Superior temporal gyrus (tissue), 1 donor: Measurements from ENCODE around the gene PREX1.

Experiments used
- DNase-seq: peaks from one replicate; pipeline ENCODE4 v3.0.0-alpha.2; 2016; ENCODE audit errors: extremely low spot score

Gene PREX1

DNA sequence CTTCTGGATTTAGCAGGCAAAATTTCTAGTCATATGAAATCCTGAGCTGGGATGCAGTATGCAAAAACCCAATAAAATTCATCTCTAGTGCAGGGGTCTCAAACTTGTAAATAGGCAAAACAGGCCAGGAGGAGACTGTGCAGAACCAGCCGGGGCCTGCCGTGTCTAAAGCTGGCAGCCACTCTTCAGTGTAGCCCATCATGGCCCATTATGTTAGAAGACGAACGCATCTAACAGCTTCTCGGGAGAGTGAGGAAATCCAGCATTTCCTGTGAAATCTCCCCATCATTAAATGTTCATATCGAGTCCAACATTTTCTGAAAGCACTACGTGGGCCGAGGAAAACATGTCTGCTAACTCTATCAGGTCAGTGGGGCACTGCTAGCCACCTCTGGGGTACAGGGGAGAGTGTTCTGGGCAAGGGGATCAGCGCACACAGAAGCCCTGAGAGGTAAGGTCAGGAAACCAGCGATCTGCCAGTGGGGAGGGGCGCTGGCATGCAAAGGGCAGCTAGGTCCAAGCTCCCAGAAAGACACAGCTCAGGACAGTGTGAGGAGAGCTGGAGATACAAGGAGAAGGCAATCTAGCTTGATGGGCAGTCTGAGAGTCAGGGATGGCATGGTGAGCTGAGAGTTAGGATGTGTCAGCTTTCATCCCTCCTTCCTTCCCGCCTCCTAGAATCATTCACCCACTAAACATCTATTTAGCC is 144.2 kb downstream of the PREX1 start:
- DNase-seq = peak; percentile 28

DNA sequence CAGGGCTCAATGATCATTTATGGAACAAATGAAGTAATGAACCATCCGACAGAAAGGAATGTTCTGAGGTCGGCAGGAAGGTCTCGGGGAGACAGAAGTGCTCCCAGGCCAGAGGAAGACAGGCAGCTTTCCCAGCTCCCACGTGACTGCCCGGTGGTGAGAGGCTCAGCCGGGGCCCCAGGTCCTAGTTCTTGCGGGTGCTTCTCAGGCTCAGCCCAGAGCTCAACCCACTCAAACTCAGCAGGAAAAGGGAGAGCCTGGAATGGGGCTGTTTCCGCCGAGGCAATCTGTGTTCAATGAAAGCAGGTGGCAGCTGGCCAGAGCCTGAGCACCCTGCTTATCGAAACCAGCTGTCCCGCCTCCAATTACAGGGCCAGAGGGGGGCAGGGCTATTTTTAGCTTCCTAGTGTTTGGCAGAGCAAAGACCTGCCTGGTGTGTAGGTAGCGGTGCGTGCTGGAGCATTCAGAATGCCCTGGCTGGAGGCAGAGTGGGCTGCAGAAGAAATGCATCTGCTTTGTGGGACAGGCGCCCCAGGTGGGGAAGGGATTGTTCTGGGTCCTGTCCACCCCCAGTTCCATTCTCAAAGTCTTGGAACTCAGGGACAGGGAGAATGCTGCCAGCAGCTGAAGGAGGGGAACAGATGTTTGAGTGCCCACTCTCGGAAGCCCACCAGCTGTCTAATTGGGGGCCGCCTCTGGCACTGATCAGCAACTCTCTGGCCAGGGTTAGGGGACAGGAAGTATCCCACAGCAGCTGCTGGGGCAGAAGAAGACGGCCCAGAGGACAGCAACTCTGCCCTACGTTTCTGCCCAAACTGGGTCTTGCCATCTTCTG is 145.1 kb downstream of the PREX1 start:
- peak; percentile 70 for DNase-seq

DNA sequence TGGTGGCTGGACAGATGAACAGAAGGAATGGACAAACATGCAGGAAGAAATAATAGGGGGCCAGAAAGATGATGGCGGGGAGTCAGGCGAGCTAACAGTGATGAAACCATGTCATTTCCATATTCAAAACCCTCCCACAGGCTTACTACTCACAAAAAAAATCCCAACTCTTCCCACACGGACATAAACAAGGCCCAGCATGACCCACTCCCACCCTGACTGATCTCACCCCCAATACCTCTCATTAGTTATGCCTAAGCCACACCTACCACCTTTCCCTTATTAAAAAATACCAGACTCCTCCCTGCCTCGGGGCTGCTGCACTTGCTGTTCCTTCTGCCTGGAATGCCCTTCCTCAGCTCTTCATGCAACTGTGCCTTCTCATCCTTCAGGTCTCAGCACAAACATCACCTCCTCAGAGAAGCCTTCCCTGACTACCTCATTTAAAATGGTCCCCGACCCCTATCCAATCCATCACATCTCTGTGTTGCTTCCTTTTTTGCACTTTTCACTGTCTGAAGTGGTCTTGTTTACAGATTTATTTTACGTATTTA is 145.8 kb downstream of the PREX1 start:
- DNase-seq = no peak

DNA sequence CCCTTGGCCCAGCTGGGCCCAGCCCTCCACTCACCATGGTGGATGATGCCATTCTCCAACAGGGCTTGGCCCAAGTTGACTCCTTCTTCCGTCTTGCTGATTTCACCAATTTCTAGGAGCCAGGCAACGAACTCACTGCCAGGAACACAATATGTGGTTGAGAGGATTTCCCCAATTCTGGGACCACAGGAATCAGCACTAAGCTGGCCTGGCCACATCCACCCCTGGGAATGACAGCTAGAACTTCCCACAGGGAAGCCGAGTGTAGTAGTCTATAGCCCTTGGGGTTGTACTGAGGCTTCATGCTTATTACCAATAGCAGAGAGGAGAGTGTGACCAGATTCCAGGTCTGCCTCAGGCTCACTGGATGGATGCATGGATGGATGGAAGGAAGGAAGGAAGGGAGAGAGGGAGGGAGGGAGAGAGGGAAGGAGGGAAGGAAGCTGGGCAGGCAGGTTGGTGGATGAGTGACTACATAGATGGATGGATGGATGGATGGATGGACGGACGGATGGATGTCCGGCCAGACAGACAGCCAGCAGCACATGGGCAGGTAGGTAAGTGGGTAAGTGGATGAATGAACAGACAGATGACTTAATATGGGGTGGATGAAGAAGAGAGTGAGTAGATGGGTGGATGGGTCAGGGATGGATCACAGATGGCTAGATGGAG is 146.5 kb downstream of the PREX1 start:
- no peak for DNase-seq

DNA sequence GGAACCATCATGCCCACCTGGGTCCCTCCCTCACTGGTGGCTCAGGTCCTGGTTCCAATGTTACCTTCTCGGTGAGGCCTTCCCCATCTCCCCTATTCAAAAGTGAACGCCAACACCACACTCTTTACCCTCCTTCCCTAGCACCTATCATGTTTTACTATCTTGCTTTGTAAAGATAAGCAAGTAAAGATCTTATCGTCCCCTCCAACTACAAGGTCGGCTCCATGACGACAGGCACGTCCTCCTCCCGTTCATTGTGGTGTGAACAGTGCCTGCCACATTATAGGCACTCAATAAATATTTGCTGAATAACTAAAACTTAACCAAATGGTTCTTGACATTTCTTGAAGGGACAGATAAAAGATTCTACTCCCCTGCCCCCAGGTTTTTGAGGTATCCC is 147.1 kb downstream of the PREX1 start:
- no peak for DNase-seq

DNA sequence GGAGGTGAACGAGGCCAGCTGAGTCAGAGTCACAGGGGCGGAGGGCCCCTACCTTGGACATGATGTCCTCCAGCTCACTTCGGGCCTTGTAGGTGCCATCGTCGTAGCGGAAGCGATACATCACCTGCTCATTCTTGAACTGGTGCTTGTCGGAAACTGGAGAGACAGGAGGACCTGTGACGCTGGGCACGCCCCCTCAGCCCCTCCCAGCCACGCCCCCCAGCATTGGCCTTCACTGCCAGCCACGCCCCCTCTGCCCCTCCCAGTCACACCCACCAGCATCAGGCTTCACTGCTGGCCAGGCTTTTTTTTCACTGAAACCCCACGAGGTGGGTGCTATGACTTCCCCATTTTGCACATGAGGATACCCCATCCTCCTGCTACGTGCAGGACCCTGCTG is 148.2 kb downstream of the PREX1 start:
- DNase-seq = no peak

DNA sequence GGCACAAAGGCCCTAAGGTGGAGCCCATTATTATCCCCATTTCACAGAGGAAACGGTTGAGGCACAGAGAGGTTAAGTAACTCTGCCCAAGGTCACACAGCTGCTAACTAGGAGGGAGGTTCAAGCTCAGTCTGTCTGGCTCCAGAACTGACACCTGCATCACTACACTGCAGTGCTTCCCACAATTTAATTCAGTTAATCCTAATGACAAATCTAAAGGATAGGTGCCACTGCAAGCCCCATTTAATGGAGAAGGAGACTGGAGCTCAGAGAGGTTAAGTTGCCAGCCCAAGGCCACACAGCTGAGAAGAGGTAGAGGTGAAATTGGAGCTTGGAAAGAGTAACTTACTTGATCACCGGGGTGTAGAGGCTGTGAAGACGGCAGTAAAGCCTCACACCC is 148.8 kb downstream of the PREX1 start:
- no peak for DNase-seq

DNA sequence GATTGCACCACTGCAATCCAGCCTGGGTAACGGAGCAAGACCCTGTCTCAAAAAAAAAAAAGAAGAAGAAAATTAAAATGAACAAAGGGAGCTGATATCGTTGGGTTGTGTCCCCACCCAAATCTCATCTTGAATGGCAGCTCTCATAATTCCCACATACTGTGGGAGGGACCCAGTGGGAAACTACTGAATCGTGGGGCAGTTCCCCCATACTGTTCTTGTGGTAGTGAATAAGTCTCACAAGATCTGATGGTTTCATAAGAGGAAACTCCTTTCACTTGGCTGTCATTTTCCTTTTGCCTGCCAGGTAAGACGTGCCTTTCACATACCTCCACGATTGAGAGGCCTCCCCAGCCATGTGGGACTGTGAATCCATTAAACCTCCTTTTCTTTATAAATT is 149.4 kb downstream of the PREX1 start:
- DNase-seq = no peak

DNA sequence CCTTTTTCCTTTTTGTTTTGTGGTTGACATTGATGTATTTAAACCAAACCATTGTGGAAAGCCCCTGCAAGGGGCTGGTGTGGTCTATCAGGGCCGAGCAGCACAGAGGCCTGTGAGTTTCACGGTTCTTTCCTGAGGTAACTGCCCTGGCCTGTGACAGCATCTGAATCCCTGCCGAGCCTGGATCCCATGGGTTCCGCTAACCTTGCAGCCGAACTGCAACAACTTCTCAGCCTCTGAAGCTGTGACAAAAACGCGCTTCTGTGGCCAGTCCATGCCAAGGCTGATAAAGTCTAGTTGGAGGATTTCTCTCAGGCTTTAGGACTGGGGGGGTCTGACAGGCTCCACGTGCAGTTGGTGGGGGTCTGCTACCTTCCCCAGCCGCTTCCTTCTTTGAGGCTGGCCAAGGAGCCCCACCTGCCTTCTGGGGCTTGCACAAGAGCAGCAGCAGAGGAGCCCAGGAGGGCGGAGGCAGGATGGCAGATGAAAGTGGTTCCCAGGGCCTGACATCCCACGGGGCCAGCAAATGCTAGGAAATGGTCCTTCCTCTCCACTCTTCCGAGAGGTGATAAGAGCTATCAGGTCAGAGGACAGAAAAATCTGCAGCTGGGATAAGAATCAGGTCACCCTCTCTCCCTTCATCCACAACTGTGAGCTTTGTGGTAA is 150.9 kb downstream of the PREX1 start:
- no peak for DNase-seq

DNA sequence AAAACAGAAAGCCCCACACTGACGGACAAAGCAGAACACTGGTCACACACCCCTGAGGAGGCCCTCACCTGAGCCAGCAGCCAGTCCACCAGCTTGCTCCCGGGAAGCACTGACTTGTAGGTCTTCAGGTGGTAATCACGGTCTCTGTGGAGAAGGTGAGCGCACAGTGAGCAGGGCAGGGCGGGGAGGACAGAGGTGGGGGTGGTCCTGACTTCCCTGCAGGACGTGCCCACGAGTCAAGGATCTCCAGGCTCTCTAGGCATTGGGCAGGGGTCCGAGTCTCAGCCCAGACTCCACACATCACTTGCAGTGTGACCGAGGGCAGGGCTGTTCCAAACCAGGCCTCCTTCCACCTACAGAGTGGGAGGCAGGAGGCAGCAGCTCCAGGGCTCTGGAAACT is 151.7 kb downstream of the PREX1 start:
- no peak for DNase-seq

DNA sequence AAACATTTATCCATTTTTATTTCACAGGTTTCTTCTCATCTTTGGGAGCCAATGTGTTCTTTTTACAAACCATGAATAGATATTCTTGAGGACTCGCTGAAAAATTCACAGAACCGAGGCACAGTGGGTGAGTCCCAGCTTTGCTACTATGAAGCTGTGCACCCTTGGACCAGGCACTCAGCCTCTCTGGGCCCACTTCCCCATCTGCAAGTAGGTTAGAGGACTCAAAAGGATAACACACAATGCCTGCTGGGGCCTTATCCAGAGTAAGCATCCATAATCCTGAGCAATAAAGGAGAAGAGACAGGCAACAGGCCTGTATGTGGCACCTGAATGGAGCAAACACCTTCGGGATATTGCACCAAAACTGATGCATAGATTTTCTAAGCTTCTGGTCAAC is 153.3 kb downstream of the PREX1 start:
- no peak for DNase-seq

DNA sequence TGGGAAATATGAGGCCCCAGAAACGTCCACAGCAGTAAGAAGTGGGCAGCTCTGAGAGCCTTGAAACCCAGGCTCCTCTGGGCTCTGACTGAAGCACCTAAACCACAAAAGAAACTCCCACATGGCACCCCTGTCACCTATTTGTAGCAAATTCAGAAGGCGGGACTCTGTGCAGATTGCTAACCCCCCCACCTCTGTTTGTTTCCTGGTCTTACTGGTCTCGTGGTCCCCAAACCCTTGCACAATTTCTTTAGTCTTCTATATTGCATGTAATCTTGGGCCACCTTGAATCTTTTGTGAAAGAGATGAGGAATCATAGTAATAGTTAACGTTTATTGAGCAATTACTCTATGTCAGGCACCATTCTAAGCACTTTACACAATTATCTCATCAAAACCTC is 154.3 kb downstream of the PREX1 start:
- no peak for DNase-seq

DNA sequence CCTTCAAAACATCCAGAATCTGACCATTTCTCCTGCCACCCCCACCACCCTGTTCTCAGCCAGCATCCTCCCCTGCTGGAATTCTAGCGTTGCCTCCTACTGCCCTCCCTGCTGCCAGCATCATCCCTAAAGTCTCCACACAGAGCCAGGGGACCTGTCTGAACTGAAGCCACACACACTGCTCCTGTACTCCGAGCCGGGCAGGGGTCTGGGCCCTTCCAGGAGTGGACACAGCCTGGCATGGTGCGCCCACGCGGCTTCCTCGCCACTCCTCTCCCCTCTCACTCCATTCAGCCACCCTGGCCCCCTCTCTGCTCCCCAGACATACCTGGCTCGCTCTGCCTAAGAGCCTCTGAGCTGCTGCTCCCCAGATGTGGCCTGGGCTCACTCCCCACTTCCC is 155.5 kb downstream of the PREX1 start:
- DNase-seq = no peak

DNA sequence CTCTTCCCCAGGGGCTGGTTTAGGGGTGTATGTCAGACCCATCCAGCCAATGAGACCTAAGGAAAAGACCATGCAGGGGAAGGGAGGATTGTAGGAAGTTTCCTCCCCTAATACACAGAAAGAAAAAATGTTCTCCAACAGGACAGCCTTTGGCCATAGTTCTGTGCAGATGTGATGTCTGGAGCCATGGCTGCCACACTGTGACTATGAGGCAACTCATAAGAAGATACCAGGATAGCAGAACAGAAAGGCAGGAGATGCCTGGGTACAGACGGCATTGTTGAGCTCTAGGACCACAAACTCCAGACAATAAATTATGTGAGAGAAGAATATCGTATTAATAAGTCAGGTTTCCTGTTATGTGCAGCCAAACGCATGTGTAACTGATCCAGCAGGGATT is 156.7 kb downstream of the PREX1 start:
- DNase-seq = no peak

DNA sequence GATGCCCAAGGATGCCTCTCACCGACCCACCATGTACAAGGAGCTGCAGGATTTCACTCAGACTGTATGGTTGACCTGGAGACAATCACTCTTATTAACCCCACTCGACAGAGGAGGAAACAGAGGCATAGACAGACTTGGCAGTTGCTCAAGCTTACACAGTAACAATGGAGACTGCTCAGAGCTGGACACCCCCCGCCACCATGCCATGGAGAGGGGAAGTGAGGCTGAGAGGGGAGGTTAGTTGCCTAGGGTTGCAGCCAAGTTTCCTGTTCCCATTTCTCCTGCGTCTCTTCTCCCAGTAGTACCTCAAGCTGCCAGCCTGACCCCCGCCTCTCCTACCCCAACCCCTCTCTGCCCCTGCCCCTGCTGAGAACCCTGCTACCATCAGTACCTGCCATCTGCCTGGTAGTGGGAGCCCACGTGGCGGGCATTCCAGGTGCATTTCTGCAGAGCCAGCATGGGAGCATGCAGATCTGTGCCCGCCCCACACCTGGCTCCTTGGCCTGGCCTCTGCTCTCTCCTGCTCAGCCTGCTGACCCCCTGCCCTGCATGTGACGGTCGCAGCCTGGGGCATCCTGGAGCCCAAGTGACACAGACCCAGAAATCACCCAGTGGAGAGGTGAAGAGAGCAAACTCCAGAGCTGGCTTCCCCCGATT is 157.7 kb downstream of the PREX1 start:
- DNase-seq = no peak

DNA sequence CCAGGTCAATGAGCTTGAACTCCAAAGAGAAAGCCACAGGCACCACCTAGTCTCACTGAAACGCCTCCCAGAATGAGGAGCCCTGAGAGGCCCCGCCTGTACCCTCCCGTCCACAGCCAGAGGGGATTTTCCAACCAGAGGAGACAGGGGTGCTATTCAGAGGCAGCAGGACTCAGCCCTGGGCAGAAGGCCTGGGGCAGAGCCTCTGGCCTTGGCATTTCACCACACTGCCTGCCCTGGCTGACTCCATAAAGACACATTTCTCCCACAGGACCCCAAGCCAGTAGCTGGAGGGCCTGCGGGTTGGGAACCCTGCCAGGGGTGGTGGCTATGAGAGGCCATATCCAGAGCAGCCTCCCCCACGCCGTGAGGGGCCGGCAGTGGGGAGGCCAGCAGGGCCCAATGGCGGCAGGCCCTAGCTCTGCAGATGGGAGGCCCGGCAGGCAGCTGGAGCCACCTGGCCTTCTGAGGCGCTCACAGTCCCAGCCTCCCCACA is 159.3 kb downstream of the PREX1 start:
- DNase-seq = peak; percentile 72

DNA sequence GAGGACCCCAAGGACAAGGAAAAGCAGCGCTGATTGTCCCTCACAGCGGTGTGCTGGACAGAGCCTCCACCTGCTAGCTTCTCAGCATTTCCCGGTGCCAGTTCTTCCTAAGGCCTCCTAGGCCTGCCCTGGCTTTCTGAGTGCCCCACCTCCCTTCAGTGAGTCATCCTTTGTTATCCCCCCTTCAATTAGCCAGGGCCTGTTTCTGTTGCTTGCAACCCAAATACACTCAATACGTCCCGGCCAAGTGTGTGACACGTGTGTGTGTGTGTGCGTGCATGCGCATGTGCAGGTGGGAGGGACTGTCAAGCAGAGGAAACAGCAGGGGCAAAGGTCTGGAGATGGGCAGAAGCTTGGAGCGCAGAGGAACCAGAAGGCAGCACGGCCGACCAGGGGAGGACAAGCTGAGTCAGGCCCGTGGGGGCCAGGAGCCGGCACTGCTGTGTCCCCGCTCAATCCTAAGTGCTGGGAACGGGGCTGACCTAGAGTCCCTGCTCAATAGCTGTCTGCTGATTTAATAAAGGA is 159.8 kb downstream of the PREX1 start:
- no peak for DNase-seq

DNA sequence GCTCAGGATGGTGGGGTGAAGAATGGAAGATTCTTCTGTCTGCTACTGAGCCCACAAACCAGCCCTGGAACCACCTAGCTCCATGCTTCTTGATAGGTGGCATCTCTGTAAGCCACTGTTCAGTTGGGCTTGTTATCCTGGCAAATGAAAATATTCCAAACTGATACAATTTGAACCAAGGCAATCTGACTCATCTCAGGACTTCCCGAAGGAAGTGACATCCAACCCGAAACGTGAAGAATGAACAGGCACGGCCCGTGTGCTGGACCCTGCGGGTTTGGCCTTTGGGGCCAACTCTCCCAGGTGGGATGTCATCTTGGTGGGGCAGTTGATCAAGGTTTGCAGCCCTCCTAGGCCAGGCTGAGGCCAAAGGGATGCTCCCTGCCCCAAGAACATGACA is 160.3 kb downstream of the PREX1 start:
- DNase-seq = no peak

DNA sequence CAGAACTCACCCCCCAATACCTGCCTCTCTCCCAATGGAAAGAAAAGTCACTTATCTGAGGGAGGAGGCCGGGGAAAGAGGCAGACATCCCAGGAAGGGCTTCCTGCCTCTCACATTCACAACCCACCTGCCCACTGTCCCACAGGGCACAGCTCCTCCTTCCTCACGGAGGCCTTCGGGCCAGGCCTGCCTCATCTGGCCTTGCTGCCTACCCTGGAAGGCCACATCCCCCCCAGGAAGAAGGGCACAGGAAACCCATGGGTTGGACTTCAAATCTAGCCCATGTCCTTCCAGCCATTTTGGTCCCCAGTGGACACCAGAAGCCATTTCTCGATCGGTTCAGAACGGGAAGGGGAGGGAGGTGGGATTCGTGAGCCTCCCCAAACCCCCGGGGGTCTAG is 162.0 kb downstream of the PREX1 start:
- no peak for DNase-seq

DNA sequence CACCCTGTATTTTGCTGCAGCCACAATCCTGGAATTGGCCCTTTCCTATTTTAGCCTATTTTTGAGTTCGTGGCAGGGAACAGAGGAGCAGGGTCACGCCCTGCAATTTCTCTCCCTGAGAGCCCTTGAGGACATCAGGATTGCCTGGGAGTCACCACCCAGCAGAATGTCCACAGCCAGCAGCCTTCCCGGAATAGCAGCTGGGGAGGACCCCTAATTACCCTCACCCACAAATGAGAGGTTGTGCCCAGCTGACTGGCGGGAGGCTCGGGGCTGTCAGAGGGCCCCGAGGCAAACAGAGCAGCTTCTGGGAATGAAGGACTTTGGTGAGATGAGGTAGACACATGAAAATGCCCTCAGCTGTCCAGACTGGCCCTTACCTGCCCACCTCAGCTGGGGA is 165.1 kb downstream of the PREX1 start:
- DNase-seq = no peak
